ENCODE data around the gene NDUFB2.

NDUFB2 gene

DNA sequence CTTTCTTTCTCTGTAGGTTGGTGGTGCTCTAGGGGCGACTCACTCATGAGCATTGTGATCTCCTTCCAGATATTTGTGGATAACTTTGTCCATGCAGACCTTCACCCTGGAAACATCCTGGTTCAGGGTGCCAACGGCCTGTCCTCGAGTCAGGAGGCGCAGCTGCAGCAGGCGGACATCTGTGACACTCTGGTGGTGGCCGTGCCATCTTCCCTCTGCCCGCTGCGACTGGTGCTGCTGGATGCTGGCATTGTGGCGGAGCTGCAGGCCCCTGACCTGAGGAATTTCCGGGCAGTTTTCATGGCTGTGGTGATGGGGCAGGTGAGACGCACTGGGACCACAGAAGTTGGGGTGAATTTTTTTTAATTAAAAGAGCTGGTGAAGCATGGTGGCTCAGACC is 9.6 kb upstream of the NDUFB2 start:
- no peaks in the 10 kb centered on the region for H3K27me3 ChIP-seq (ENCODE audit: insufficient read depth, low read length)
- H3K4me1 ChIP-seq (ENCODE audit: insufficient read depth, low read length, severe bottlenecking), result no peaks in the 10 kb centered on the region
- peaks cover 67% of the 10 kb centered on the region for H3K36me3 ChIP-seq (ENCODE audit: insufficient read depth, low read length)
- H2AFZ ChIP-seq (ENCODE audit: low read length), result no peak overlapping the region
- no peaks in the 10 kb centered on the region for H3F3A ChIP-seq (ENCODE audit: insufficient read depth, low read length)
- H3K9me3 ChIP-seq (ENCODE audit: low read length), result no peaks in the 10 kb centered on the region
- H3K4me2 ChIP-seq (ENCODE audit: low read length), result no peak overlapping the region
- H3K79me2 ChIP-seq (ENCODE audit: insufficient read depth, low read length), result no peaks in the 10 kb centered on the region
- no peaks in the 10 kb centered on the region for H4K20me1 ChIP-seq (ENCODE audit: insufficient read depth, low read length)
- H3K9me2 ChIP-seq (ENCODE audit: low read depth, low read length), result no peaks in the 10 kb centered on the region
- no peak for TF ChIP-seq EZH2 (IDR thresholded peaks at IDR 0.05; ENCODE audit: borderline replicate concordance, low read length)
- TF ChIP-seq, protein P1, sequence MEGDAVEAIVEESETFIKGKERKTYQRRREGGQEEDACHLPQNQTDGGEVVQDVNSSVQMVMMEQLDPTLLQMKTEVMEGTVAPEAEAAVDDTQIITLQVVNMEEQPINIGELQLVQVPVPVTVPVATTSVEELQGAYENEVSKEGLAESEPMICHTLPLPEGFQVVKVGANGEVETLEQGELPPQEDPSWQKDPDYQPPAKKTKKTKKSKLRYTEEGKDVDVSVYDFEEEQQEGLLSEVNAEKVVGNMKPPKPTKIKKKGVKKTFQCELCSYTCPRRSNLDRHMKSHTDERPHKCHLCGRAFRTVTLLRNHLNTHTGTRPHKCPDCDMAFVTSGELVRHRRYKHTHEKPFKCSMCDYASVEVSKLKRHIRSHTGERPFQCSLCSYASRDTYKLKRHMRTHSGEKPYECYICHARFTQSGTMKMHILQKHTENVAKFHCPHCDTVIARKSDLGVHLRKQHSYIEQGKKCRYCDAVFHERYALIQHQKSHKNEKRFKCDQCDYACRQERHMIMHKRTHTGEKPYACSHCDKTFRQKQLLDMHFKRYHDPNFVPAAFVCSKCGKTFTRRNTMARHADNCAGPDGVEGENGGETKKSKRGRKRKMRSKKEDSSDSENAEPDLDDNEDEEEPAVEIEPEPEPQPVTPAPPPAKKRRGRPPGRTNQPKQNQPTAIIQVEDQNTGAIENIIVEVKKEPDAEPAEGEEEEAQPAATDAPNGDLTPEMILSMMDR (IDR thresholded peaks at IDR 0.05; ENCODE audit: low read length), result no peak
- H3K27ac ChIP-seq (ENCODE audit: low read depth, low read length, poor library complexity, severe bottlenecking), result no peak overlapping the region
- no peak overlapping the region for H3K4me3 ChIP-seq (ENCODE audit: low read depth, low read length, poor library complexity, severe bottlenecking)
- no peak overlapping the region for H3K9ac ChIP-seq (ENCODE audit: low read length)

DNA sequence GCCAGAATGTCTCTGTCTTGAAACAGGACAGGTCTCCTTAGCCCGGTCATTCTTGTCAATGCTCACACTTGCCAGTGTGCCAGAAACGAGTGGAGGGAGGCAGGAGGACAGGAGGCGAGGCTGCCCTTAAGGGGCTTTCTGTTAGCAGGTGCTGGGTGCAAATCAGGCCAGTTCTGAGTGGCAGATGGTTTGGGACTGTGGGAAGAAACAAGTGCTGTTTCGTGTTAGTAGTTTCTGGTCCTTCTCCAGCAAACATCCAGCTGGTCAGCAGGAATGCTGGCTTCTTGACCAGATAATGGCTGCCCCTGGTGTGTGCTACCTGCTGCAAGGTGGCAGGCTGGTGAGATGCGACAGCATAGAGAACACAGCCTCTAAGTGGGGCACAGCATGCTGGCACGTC is 8.2 kb upstream of the NDUFB2 start:
- Histone ChIP-seq H3K4me2 (ENCODE audit: low read length) (no peak overlapping the region), H3K27me3 (ENCODE audit: insufficient read depth, low read length) (no peaks in the 10 kb centered on the region), H3K36me3 (ENCODE audit: insufficient read depth, low read length) (peaks cover 68% of the 10 kb centered on the region), H3K4me3 (ENCODE audit: low read depth, low read length, poor library complexity, severe bottlenecking) (no peak overlapping the region), H3K4me1 (ENCODE audit: insufficient read depth, low read length, severe bottlenecking) (no peaks in the 10 kb centered on the region), H3K9ac (ENCODE audit: low read length) (no peak overlapping the region), H4K20me1 (ENCODE audit: insufficient read depth, low read length) (no peaks in the 10 kb centered on the region), H3K9me3 (ENCODE audit: low read length) (no peaks in the 10 kb centered on the region), H3F3A (ENCODE audit: insufficient read depth, low read length) (no peaks in the 10 kb centered on the region), H3K9me2 (ENCODE audit: low read depth, low read length) (no peaks in the 10 kb centered on the region), H2AFZ (ENCODE audit: low read length) (no peak overlapping the region), H3K79me2 (ENCODE audit: insufficient read depth, low read length) (no peaks in the 10 kb centered on the region), H3K27ac (ENCODE audit: low read depth, low read length, poor library complexity, severe bottlenecking) (no peak overlapping the region)
- TF ChIP-seq, protein P1 (IDR thresholded peaks at IDR 0.05; ENCODE audit: low read length), result no peak
- no peak for TF ChIP-seq EZH2 (IDR thresholded peaks at IDR 0.05; ENCODE audit: borderline replicate concordance, low read length)

DNA sequence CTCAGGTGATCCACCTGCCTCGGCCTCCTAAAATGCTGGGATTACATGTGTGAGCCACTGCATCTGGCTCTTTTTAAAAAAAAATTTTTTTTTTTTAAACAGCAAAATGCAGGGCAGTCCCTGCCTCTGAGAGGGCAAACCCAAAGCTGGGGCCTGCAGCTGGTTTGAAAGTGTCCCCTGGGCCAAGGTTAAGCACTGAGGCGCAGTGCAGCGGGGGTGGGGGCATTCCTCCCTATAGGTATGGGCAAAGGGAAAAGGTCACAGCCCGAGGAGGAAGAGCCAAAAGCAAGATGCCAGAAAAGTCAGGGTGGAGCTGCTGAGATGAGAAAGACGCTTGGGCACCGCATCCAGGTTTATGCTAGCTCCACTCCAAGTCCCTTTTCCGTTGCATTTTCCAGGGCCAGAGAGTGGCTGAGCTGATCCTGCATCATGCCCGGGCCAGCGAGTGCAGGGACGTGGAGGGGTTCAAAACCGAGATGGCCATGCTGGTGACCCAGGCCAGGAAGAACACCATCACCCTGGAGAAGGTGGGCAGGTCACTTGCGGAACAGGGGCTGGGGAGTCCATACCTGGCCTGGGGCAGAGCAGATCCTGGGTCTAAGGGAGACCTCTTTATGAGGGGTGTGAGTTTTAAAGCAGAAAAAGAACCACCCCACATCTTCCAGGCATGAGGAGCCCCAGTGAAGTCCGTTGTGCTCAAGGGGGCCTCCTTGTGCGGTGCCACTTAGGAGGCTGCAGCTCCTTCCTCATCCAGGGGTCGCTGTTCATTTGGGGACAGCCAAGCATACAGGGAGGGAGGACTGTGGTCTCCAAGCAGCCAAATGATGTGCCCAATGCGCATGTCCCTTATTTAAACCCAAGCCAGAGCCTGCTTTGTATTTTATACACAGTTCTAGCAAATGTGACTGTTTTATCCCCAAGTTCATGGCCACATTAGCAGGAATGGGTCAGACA is 7.0 kb upstream of the NDUFB2 start:
- Histone ChIP-seq H3K9ac (ENCODE audit: low read length) (no peak overlapping the region), H3K36me3 (ENCODE audit: insufficient read depth, low read length) (peaks cover 61% of the 10 kb centered on the region), H3K27me3 (ENCODE audit: insufficient read depth, low read length) (no peaks in the 10 kb centered on the region), H2AFZ (ENCODE audit: low read length) (no peak overlapping the region), H3K4me3 (ENCODE audit: low read depth, low read length, poor library complexity, severe bottlenecking) (no peak overlapping the region), H3K27ac (ENCODE audit: low read depth, low read length, poor library complexity, severe bottlenecking) (no peak overlapping the region), H4K20me1 (ENCODE audit: insufficient read depth, low read length) (no peaks in the 10 kb centered on the region), H3K4me2 (ENCODE audit: low read length) (no peak overlapping the region), H3K9me3 (ENCODE audit: low read length) (no peaks in the 10 kb centered on the region), H3K4me1 (ENCODE audit: insufficient read depth, low read length, severe bottlenecking) (no peaks in the 10 kb centered on the region), H3F3A (ENCODE audit: insufficient read depth, low read length) (no peaks in the 10 kb centered on the region), H3K79me2 (ENCODE audit: insufficient read depth, low read length) (no peaks in the 10 kb centered on the region), H3K9me2 (ENCODE audit: low read depth, low read length) (no peaks in the 10 kb centered on the region)
- no peak for TF ChIP-seq EZH2 (IDR thresholded peaks at IDR 0.05; ENCODE audit: borderline replicate concordance, low read length)
- TF ChIP-seq, protein P1 (IDR thresholded peaks at IDR 0.05; ENCODE audit: low read length), result peak; percentile 38; the same call in 1 of the 2 replicates

Measured in OCI-LY1 (cell line).